Fibroblast of mammary gland (primary cell): ENCODE results near the gene TWNK.

Experiments used
- DNase-seq: peaks from one replicate; pipeline ENCODE4 v3.0.0-alpha.2; 2010; ENCODE audit warnings: low read depth
- H3K4me3 ChIP-seq: 2 replicates; pipeline ENCODE4 v1.5.1; 2011; ENCODE audit warnings: low read depth, mild to moderate bottlenecking, low read length, moderate library complexity; ENCODE audit not compliant: control insufficient read depth
- TF ChIP-seq, protein P1 (sequence below): conservative IDR thresholded peaks from 2 replicates; pipeline ENCODE4 v1.5.1; 2011; ENCODE audit warnings: low read depth, low read length, inconsistent platforms; ENCODE audit not compliant: control insufficient read depth, insufficient read depth

Gene TWNK

GRCh38 chr10:100986952-100987684 lies at the start of gene TWNK, which contains the start of gene MRPL43:
Gene TWNK (plus strand): TSS chr10:100987543. CDS start chr10:100988211, 668 bp downstream.
Gene MRPL43 (minus strand): TSS chr10:100987497. CDS start chr10:100987443, 54 bp downstream.
- TF ChIP-seq, protein P1, sequence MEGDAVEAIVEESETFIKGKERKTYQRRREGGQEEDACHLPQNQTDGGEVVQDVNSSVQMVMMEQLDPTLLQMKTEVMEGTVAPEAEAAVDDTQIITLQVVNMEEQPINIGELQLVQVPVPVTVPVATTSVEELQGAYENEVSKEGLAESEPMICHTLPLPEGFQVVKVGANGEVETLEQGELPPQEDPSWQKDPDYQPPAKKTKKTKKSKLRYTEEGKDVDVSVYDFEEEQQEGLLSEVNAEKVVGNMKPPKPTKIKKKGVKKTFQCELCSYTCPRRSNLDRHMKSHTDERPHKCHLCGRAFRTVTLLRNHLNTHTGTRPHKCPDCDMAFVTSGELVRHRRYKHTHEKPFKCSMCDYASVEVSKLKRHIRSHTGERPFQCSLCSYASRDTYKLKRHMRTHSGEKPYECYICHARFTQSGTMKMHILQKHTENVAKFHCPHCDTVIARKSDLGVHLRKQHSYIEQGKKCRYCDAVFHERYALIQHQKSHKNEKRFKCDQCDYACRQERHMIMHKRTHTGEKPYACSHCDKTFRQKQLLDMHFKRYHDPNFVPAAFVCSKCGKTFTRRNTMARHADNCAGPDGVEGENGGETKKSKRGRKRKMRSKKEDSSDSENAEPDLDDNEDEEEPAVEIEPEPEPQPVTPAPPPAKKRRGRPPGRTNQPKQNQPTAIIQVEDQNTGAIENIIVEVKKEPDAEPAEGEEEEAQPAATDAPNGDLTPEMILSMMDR: no peak
- peak within 1 kb of the TSS; percentile 94 for H3K4me3 ChIP-seq
- DNase-seq: peak; percentile 67

GRCh38 chr10:100939763-100940344 lies 47.5 kb upstream of the TWNK start:
- DNase-seq: no peak
- TF ChIP-seq, protein P1: no peak
- H3K4me3 ChIP-seq: no peak overlapping the region

DNA sequence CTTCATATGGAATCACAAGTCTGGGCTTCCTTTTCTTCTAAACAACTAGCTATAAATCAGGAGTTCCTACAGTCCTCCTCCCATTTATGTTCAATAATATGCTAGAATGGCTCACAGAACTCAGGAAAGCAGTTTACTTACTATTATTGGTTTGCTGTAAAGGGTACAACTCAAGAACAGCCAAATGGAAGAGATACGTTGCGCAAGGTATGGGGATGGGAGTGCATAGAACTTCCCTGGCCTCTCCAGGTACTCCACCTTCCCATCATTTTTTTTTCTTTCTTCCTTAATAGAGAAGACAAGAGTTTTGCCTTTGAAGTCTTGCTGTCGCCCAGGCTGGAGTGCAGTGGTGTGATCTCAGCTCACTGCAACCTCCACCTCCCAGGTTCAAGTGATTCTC lies 45.1 kb upstream of the TWNK start:
- TF ChIP-seq, protein P1: no peak
- no peak for DNase-seq
- no peak overlapping the region for H3K4me3 ChIP-seq

- TF ChIP-seq, protein P1: no peak
- H3K4me3 ChIP-seq: no peak overlapping the region
- no peak for DNase-seq
Observed at GRCh38 chr10:100943508-100943907, 43.8 kb upstream of the TWNK start.

GRCh38 chr10:100945754-100946153 lies 41.6 kb upstream of the TWNK start:
- no peak overlapping the region for H3K4me3 ChIP-seq
- TF ChIP-seq, protein P1: no peak
- no peak for DNase-seq

GRCh38 chr10:100948916-100949315 lies 38.4 kb upstream of the TWNK start:
- DNase-seq: no peak
- TF ChIP-seq, protein P1: no peak
- H3K4me3 ChIP-seq: no peak overlapping the region
